GM19193 (cell line): ENCODE results near the gene NGEF.

ENCODE experiments used
- POLR2A ChIP-seq: IDR thresholded peaks from 4 replicates; pipeline ENCODE4 v1.6.1; 2011; ENCODE audit not compliant: insufficient read depth, insufficient read length; ENCODE audit errors: extremely low read depth

Gene NGEF

GRCh38 chr2:232901736-232902578 is 111.1 kb downstream of the NGEF start:
- TF ChIP-seq POLR2A = no peak

DNA sequence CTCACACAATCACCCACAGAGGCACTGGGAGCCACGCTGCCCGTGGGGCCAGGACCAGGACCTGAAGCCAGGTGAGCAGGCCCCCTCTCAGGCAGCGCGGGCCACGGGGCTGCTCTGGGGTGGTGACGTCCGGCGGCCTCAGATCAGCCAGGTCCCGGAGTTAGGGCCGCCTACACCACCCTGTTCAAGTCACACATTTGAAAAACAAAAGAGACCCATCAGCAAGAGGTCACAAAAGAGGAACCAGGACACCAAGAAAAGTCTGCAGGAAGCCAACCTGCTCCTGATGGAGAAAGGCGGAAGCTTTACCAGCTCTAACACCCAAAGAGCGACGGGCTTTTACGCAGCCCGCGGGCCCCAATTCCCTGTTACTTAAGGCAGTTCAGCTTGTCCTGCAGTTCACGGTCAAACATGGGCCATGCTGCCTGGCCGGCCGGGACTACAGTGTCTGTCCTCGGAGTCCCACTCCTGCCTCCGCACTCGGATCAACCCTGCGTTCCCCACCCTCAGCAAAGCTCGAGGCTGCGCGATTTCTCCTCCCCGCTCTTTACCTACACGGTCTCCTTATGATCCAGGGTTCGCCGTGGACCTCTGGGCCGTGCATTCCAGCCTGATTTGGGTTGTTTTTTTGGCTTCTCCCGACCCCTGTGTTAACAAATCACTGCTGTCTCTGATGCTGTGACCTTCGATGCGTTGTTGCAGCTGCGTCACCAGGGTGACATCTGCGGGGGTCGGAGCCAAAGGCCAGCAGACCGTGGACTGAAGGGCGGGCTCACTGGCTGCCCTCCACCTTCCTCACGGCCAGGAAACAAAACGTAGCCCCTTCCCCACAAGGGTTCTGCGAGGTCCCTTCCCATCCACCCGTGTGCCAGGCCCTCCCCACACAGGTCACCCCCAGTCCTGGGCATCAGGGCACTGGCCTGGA is 112.0 kb downstream of the NGEF start:
- no peak for TF ChIP-seq POLR2A

DNA sequence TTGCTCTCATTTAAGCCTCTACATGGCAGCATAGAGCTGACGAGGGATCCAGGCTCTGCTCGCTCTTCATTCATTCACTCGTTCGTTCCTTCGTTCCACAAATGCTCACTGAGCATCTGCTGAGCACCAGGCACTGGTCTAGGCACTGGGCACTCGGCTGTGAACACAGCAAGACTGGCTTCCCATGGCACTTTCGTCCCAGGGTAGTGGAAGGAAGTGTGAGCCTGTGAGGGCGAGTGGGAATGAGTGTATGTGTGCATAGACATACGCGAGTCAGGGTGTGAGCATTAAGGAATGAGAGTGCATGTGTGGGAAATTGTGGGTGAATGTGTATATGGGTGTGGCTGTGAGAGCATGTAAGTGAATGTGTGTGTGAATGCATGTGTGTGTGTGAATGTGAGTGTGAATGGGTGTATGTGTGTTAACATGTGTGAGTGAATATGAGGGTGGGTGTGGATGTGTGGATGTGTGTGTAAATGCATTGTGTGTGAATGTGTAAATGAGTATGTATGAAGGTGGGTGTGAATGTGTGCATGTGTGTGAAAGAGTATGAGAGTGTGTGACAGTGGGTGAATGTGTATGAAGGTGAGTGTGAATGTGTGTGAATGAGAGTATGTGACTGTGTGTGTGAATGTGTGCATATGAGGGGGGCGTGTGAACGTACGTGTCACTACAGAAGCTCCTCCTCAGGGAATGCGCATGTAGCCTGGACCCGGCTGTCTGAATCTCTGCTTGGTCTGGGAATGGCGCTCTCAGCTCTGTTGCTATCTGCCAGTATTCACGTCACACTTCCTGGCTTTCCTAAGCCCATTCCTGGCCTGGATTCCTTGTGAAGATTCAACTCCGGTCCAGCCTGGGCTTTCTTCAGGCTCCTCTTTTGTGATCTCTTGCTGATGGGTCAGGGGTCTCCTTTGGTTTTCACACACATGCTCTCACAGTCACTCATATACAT is 114.2 kb downstream of the NGEF start:
- no peak for TF ChIP-seq POLR2A

DNA sequence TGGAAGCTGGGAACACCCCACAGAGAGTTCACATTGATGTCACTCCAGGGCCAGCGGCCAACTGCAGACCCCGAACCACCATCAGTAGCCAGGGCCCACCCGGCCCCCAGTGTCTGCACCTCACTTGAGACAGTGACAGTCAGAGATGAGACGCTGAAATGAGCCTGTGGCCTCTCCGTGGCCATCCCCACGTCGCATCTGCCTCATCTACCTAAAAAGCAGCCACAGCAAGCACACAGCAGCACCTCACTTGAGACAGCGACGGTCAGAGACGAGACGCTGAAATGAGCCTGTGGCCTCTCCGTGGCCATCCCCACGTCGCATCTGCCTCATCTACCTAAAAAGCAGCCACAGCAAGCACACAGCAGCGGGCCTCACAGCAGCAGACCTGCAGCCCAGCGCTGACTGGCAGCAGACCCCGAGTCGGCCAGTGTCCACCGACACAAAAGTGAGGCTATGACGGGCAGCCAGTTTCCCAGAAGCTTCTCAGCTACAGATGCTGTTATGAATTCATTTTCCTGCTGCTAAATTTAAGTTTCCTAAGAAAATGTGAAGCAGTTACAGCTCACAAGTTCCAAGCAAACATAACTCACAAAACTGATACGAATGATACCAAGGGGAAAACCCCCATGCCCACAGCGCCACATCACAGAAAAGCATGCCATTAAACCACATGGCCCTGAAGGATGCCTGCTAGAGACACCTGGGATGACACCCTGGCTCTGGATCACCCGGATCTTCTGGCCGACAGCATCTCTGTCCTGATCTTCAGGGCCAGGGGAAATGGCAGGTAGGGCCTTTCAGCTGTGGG is 115.3 kb downstream of the NGEF start:
- TF ChIP-seq POLR2A = no peak

GRCh38 chr2:232896720-232897597 is 116.1 kb downstream of the NGEF start:
- no peak for TF ChIP-seq POLR2A

DNA sequence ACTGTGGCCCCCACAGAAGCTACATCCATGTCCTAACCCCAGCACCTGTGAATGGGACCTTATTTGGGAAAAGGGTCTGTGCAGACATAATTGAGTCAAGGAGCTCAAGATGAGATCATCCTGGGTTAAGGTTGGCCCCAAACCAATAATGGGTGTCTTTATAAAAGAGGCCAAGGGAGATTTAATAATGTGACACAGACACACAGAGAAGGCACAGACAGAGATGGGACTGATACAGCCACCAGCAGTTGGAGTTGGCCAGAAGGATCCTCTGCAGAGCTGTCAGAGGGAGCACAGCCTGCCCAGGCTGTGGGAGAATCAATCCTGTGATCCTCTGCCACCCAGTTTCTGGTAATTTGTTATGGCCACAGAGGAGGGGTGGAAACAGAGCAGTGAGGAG is 116.9 kb downstream of the NGEF start:
- TF ChIP-seq POLR2A = no peak

DNA sequence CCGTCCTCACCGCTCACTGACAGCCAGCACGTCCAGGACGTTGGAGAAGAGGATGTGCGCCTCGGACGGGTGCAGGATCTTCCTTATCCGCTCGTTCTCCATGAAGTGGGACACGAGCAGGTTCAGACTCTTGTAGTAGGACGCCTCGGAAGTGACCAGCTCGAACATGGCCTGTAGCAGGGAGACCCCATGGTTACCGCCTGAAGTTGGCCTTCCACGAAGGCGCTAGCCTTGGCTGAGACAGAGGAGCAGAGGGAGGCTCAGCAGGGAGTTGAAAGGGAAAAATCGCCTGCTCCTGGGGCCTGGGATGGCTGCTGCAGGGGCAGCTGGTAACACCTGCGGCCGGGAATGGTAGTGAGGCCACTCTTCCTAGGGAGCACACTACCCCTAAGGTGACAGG is 118.3 kb downstream of the NGEF start:
- no peak for TF ChIP-seq POLR2A

DNA sequence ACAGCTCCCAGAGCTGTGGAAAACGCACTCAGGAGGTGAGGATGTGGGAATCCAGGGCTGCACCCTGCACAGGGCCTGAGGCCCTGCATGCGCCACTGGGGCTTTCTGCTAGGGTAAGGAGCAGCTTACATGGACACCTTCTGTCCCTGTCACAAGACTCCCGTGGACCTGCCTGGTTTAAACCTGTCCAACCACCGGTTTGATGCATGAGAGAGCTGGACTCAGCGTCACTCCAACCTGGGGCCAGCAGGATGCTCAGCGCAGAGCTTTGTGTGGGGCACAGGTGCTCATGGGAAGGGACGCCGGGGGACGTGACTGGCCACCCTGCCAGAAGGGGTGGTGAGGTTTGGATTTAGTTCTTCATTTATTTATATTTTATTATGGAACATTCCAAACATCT is 118.8 kb downstream of the NGEF start:
- no peak for TF ChIP-seq POLR2A

DNA sequence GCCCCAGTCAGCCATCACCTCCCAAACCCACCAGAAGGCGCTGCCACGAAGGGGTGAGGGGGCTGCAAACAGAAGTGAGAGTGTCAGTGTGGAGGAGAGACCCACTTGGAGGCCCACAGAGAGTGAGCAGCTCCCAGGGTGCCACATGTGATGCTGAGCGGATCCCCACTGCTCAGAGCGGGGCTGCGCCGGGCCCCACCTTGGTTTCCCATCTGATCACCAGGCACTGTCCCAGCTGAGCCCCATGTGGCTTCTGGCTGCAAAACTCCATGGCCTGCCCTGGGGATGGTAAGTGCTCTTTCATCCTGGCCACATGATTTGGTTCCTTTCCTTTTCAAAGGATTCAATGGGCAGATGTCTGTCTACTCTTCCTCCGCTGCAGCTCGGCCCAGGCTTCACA is 119.2 kb downstream of the NGEF start:
- TF ChIP-seq POLR2A = no peak

- TF ChIP-seq POLR2A = no peak
These were observed 120.2 kb downstream of the NGEF start for GRCh38 chr2:232892843-232893242.

GRCh38 chr2:232892221-232892620 is 120.8 kb downstream of the NGEF start:
- no peak for TF ChIP-seq POLR2A

DNA sequence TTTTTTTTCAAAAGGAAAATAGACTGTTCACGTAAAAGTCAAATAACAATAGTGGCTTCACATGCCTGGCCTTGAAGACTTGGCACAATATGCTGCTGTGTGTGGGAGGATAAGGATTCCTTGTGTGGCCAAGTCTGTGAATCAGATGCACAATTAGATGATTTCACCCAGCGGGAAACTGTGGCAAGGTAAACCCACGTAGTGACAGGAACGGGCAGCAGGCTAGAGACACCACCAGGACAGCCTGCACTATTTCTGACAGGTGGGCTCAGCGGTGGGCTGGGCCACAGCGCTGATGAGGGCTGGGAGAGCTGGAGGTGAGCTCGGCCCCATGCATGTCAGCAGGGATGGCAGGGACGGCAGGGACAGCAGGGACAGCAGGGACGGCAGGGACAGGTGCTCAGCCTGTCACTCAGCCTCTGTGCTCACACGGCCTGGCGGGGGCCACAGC is 121.4 kb downstream of the NGEF start:
- no peak for TF ChIP-seq POLR2A
